ENCODE measurements around the gene IREB2.

- TF ChIP-seq CTCF (IDR thresholded peaks at IDR 0.05; ENCODE audit: insufficient read depth, low read length) (no peak), POLR2AphosphoS5 (IDR thresholded peaks at IDR 0.05; ENCODE audit: low read depth) (no peak), GABPA (IDR thresholded peaks at IDR 0.05; ENCODE audit: low read depth) (no peak), REST (IDR thresholded peaks at IDR 0.05; ENCODE audit: insufficient replicate concordance, low read depth) (no peak), SPI1 (IDR thresholded peaks at IDR 0.05; ENCODE audit: borderline replicate concordance, low read depth) (no peak)
Observed at GRCh38 chr15:78455749-78456148, 17.7 kb downstream of the IREB2 start.
